ENCODE results near the gene CACNA2D1.
"Not testable (repeated sequence)": the region's sequence is repeated elsewhere in the genome, so short reads cannot be mapped to it uniquely, and the experiment has no call there.

CACNA2D1 gene

GRCh38 chr7:82156893-82157292 lies 286.7 kb downstream of the CACNA2D1 start:
- DNase-seq: no peak

GRCh38 chr7:82156168-82156567 lies 287.4 kb downstream of the CACNA2D1 start:
- DNase-seq: peak; percentile 92 to 96

DNA sequence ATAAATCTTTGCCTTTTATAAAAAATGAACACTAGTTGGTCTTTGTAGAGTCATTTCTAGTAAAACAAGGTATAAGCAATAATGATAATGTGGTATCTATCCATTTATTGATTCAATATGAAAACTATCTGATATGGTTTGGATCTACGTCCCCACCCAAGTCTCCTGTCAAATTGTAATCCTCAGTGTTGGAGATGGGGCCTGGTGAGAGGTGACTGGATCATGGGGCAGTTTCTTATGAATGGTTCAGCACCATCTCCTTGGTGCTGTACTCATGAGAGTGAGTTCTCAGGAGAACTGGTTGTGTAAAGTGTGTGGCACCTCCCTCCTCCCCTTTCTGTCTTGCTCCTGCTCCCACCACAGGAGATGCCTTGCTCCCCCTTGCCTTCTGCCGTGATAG lies 288.8 kb downstream of the CACNA2D1 start:
- DNase-seq: no peak

DNA sequence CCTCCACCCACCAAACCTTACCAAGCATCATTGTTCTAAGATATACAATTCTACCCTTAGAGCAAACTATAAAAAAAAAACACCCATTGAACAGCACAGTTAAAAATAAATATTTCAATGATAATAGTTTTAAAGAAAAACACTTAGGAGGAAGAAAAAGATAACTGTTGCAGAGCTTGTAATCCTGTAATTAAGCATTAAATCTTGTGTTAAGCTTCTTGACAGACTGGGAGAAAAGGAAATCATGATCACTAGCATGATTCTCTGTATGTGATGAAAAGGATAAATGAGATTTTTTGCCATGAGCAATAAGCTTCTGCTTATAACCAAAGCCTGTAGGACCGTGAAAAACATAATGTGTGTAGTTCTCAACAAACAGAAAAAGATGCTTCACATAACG lies 289.8 kb downstream of the CACNA2D1 start:
- no peak for DNase-seq

DNA sequence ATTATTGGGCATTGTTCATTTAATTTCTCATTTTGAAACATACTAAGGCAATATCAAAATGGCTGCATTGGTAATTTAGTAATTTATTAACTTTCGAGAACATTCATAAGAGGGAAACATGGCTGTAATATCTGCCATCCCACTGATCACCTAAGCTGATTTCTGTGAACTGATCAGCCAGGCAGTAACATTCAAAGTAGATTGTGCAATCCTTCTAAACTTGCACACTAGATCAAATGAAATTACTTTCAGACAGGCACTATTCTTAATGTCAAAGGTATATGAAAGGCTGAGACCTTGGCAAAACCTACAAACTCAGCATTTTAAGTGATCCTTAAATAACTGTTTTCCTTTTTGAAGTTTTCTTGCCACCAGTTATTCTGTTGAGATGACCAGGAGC lies 290.7 kb downstream of the CACNA2D1 start:
- DNase-seq: no peak

GRCh38 chr7:82146491-82146890 lies 297.1 kb downstream of the CACNA2D1 start:
- DNase-seq: no peak

DNA sequence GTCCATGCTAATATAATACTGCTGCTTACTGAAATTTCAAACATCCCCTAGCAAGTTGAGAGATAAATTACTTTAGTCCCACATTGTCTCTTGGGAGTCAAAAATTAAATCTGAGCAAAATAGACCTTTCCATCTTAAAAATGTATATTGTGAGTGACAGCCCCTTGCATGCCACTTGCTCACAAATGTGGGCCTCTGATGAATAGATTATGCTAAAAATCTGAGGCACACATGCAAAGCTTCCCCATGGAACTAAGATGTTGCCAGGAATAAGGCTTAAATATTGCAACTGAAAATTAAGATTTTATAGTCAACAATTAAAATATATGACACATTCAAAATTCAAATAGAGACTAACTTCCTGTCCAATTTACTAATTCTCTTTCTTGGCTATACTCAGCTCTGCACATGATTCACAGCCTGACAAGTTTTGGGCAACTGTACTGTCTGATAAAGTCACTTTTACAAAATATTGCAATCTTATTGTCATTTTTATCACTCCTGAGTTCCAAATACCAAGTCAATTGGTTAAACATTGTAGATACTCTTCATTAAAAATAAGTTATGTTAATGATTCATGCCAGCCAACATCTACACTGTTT lies 301.2 kb downstream of the CACNA2D1 start:
- DNase-seq: no peak

DNA sequence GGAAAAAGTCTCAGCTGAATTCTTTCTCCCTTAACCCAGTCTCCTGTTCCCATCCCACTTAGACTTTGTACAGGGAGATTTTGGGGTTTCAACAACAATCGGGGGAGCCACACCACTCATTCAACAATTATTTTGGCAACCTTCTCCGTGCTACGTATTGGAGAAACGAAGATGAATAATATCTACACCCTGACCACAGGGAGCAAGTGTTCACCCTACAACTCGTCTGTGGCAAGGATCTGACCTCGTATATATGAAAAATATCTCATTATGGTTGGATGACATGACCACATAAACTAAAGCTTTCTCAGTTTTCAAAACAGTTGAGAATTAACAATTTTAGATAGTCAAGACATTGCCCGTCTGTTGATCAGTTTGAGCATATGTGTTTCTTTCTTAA lies 302.1 kb downstream of the CACNA2D1 start:
- DNase-seq: no peak

DNA sequence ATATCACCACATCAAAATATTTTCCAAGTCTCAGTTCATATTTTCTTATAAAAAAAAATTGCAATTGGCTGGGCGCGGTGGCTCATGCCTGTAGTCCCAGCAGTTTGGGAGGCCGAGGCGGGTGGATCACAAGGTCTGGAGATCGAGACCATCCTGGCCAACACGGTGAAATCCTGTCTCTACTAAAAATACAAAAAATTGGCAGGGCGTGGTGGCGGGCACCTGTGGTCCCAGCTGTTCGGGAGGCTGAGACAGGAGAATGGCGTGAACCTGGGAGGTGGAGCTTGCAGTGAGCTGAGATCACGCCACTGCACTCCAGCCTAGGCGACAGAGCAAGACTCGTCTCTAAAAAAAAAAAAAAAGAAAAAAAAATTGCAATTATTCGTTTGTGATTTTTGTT lies 303.0 kb downstream of the CACNA2D1 start:
- not testable (repeated sequence) for DNase-seq

DNA sequence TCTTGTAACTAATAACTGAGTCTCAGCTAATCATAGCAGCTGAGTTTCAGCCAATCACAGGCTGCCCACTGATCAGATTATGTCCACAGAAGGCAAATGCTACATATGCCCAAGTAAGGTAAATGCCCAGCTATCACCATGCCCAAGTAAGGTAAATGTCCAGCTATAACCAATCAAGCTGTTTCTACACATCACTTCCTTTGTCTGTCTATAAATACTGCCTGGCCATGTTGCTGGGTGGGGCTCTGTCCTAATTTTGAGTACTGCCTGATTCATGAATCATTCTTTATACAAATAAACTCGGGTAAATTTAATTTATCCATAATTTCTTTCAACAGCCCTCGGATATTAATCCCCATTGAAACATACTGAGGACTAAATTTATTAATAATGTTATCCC lies 312.4 kb downstream of the CACNA2D1 start:
- no peak for DNase-seq

- no peak for DNase-seq
Observed at GRCh38 chr7:82129091-82129490, 314.5 kb downstream of the CACNA2D1 start.

DNA sequence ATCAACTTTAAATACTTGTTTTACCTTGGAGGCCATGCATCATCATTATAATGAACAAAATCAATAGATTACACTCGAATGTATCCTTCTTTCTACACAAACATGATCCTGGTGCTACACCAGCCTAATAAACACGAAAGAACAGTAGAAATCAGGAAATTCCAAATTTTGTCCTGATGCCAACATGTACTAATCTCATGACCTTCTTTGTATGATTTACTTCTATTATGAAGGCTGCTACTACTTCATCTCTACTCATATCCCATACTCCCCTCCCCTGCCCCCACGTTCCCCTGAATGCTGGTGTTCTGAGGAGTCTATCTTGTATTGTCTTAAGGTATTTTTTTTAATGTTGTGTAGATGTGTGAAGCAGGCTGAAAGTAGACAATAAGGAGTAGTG lies 315.0 kb downstream of the CACNA2D1 start:
- DNase-seq: no peak

- no peak for DNase-seq
Observed at GRCh38 chr7:82126576-82126975, 317.0 kb downstream of the CACNA2D1 start.

GRCh38 chr7:82124445-82124844 lies 319.1 kb downstream of the CACNA2D1 start:
- DNase-seq: no peak

DNA sequence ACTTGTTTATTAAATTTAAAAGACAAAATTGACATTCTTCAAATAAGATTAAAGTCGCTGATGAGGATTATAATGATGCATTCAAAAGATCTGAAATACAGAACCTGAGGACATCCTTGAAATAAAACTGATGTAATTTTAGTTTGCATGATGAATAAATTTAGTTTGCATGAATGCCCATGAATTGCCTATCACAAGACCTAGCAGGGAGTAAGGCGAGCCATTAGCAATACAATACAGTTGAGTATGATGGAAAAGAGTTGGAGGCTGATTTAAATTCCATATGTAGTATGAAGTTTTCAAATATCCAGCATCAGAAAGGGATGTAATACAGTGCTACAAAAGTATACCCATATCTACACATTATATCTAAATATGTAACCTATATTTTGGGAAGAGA lies 321.3 kb downstream of the CACNA2D1 start:
- no peak for DNase-seq

DNA sequence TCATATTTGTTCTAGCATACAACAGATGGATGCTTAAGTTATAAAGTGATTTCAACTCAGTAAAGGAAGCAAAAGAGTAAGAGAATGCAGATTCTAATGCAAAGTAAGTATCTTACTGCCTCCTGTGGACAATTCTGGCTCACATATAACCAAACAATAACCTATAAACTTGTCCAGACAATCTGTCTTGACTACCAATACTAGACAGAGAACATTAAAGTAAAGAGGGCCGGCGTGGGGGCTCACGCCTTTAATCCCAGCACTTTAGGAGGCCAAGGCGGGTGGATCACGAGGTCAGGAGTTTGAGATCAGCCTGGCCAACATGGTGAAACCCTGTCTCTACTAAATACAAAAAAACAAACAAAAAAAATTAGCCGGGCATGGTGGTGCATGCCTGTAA lies 329.3 kb downstream of the CACNA2D1 start:
- DNase-seq: no peak

GRCh38 chr7:82110146-82110840 lies 333.3 kb downstream of the CACNA2D1 start:
- DNase-seq: no peak

- DNase-seq: no peak
Observed at GRCh38 chr7:82109288-82109687, 334.3 kb downstream of the CACNA2D1 start.

- no peak for DNase-seq
Observed at GRCh38 chr7:82106201-82106600, 337.4 kb downstream of the CACNA2D1 start.

DNA sequence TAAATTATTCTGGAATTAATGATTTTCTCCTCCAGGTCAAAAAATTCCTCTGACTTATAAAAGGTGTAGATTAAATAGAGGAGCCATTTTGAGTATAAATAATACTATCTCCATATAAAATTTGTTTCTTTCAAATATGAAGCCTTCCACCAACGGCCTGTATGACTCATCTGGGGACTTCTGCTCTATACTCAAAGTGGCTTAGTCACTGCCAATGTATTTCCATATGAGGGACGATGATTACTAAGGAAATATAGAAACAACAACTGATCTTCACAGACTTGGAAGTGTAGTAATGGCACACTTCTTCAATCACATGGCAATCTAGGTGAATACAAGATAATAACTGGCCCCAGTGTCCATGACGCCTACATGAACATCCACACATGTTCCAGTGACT lies 338.1 kb downstream of the CACNA2D1 start:
- no peak for DNase-seq

DNA sequence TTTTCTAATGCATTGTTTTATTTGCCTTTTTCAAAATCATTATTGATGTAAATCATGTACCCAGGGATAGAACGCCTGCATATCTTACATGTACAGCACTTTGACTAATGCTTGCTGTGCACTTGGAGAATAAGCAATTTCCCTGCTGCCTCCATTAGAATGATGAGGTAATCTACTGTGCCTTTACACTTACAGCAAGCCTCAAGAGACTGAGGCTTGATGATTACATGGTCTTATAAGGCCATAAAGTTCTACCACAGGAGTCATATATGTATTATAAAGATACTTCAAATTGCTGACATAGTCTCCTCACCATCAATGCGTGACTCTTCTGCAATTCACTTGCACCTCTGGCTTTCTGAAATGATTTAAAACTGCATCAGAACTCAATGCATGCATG lies 345.2 kb downstream of the CACNA2D1 start:
- no peak for DNase-seq

DNA sequence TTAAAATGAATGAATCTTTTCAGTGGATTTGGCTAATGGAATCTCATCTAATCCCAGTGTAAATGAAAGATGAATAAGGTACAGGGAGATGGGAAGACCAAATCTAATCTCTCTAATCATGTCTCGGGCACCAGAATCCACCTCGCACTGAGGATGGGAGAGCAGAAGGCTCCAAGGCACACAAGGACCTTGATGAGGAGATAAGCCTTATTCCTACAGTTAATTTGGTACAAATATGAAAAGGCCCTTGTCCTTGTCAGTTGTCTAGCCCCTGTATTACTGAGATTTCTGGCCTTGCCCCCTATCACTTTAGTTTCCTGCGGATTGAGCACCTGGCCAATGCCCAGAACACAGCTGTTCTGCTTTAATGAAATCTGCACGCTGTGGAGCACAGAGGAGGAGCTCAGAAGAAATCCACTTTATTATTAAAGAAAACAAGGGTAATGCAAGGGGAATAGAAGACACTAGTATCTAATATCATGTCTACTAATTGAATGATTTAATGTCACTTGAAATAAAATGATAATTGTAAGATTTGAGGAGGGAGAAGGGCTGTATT lies 352.4 kb downstream of the CACNA2D1 start:
- DNase-seq: no peak

DNA sequence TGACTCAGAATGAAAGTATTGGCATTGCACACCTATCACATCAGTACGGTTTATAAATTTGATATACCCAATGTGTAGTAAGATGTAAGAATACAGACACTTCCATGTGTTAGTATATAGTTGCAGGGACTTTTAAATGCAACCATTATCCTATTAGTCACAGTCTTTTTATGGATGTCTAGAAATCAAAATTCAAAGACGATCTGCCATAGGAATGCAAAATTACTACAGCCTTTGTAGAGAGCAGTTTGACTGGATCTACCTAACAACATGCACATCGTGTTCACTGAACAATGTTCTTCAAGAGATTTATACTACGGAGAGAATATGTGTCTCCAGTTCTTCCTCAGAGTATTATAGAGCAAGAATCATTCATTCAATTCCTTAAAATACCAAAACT lies 356.5 kb downstream of the CACNA2D1 start:
- DNase-seq: no peak

- DNase-seq: no peak
Observed at GRCh38 chr7:82085116-82085515, 358.5 kb downstream of the CACNA2D1 start.
